ENCODE measurements around the gene RASAL2. TPM values are rescaled to one million over a fixed set of nuclear protein-coding genes. Genes with fewer than 3 reads are reported as not detected.

Gene RASAL2
- total RNA-seq, 3 donors from 2014 or later (not counting 1 experiment from before 2014, with no cell fraction given), result 0.16 to 0.23 TPM; not detected in 1

- H3K27ac ChIP-seq (ENCODE audit: low read length), result no peak overlapping the region
- no peaks in the 10 kb centered on the region for H3K36me3 ChIP-seq (ENCODE audit: control insufficient read depth, insufficient read depth, low read length)
- H3K4me3 ChIP-seq (ENCODE audit: low read length), result no peak overlapping the region
- no peak for ATAC-seq
- no peak for TF ChIP-seq CTCF (IDR thresholded peaks at IDR 0.05)
- Mint-ChIP-seq H3K9me3 (no peaks in the 10 kb centered on the region), H3K4me3 (no peak overlapping the region), H3K4me1 (peaks cover 0 to 5% of the 10 kb centered on the region in 2 donors), H3K27me3 (ENCODE audit: low read depth in 2 of 2) (peaks cover 3 to 8% of the 10 kb centered on the region in 2 donors), H3K36me3 (no peaks in the 10 kb centered on the region), H3K27ac (no peak overlapping the region)
- H3K27me3 ChIP-seq (ENCODE audit: control insufficient read depth, insufficient read depth, low read length), result no peaks in the 10 kb centered on the region
- DNase-seq, result no peak
- H3K4me1 ChIP-seq (ENCODE audit: control insufficient read depth, insufficient read depth, low read length), result no peaks in the 10 kb centered on the region
- intact Hi-C loops (cut with micrococcal nuclease), result loop anchor here (2.0 kb wide), 1 partner anchor 189 kb away; no protein-coding TSS in a partner anchor
- no peaks in the 10 kb centered on the region for H3K9me3 ChIP-seq (ENCODE audit: control insufficient read depth, insufficient read depth, low read length)
- WGBS (ENCODE audit: insufficient coverage), result 91% methylated on average over 11 of the region's 11 CpGs
Measured at GRCh38 chr1:178500091-178500770, 406.3 kb downstream of the RASAL2 start.

- no peaks in the 10 kb centered on the region for H3K36me3 ChIP-seq (ENCODE audit: control insufficient read depth, insufficient read depth, low read length)
- Mint-ChIP-seq H3K4me3 (no peak overlapping the region), H3K9me3 (no peaks in the 10 kb centered on the region), H3K36me3 (no peaks in the 10 kb centered on the region), H3K4me1 (peaks cover 0 to 5% of the 10 kb centered on the region in 2 donors), H3K27ac (no peak overlapping the region), H3K27me3 (ENCODE audit: low read depth in 2 of 2) (peaks cover 3 to 8% of the 10 kb centered on the region in 2 donors)
- WGBS (ENCODE audit: insufficient coverage), result 83% methylated on average over 10 of the region's 10 CpGs
- DNase-seq (no peak), ATAC-seq (no peak)
- no peak for TF ChIP-seq CTCF (IDR thresholded peaks at IDR 0.05)
- H3K27ac ChIP-seq (ENCODE audit: low read length), result no peak overlapping the region
- H3K27me3 ChIP-seq (ENCODE audit: control insufficient read depth, insufficient read depth, low read length), result no peaks in the 10 kb centered on the region
- no peaks in the 10 kb centered on the region for H3K9me3 ChIP-seq (ENCODE audit: control insufficient read depth, insufficient read depth, low read length)
- H3K4me1 ChIP-seq (ENCODE audit: control insufficient read depth, insufficient read depth, low read length), result no peaks in the 10 kb centered on the region
- no peak overlapping the region for H3K4me3 ChIP-seq (ENCODE audit: low read length)
- intact Hi-C loops (cut with micrococcal nuclease), result loop anchor here (2.0 kb wide), 1 partner anchor 190 kb away; no protein-coding TSS in a partner anchor
Measured at GRCh38 chr1:178500936-178501554, 407.1 kb downstream of the RASAL2 start.

- Mint-ChIP-seq H3K9me3 (no peaks in the 10 kb centered on the region), H3K36me3 (no peaks in the 10 kb centered on the region), H3K4me3 (no peak overlapping the region), H3K4me1 (peaks cover 0 to 5% of the 10 kb centered on the region in 2 donors), H3K27ac (no peak overlapping the region), H3K27me3 (ENCODE audit: low read depth in 2 of 2) (peaks cover 3 to 8% of the 10 kb centered on the region in 2 donors)
- ATAC-seq (peak; percentile 69 to 82 (median 70)), DNase-seq (peak; percentile 45 to 47)
- Histone ChIP-seq H3K9me3 (ENCODE audit: control insufficient read depth, insufficient read depth, low read length) (no peaks in the 10 kb centered on the region), H3K4me3 (ENCODE audit: low read length) (no peak overlapping the region), H3K4me1 (ENCODE audit: control insufficient read depth, insufficient read depth, low read length) (no peaks in the 10 kb centered on the region), H3K36me3 (ENCODE audit: control insufficient read depth, insufficient read depth, low read length) (no peaks in the 10 kb centered on the region), H3K27me3 (ENCODE audit: control insufficient read depth, insufficient read depth, low read length) (no peaks in the 10 kb centered on the region), H3K27ac (ENCODE audit: low read length) (no peak overlapping the region)
- peak; percentile 68 for TF ChIP-seq CTCF (IDR thresholded peaks at IDR 0.05)
- WGBS (ENCODE audit: insufficient coverage), result 9% methylated on average over 5 of the region's 5 CpGs
- intact Hi-C loops (cut with micrococcal nuclease), result loop anchor here (2.0 kb wide), 1 partner anchor 191 kb away; no protein-coding TSS in a partner anchor
Measured at GRCh38 chr1:178501705-178502329, 407.9 kb downstream of the RASAL2 start.

All from natural killer cell (primary cell).